ENCODE data around the gene IGFBP4.

Gene IGFBP4

GRCh38 chr17:40502716-40503115, 59.5 kb downstream of the IGFBP4 start:
- in situ Hi-C loops (cut with MboI; ENCODE audit: low sequenced_read_pairs), result no loop called here
- Histone ChIP-seq H3K36me3 (replicated peaks) (no peaks in the 10 kb centered on the region), H3K4me3 (no peak overlapping the region), H3K27me3 (ENCODE audit: low read depth) (no peaks in the 10 kb centered on the region), H3K4me1 (peaks cover 21% of the 10 kb centered on the region), H3K9me3 (no peaks in the 10 kb centered on the region)
- DNase-seq (ENCODE audit: low spot score in 2 of 2), result no peak

- Histone ChIP-seq H3K4me1 (peaks cover 17% of the 10 kb centered on the region), H3K27me3 (ENCODE audit: low read depth) (no peaks in the 10 kb centered on the region), H3K4me3 (no peak overlapping the region), H3K36me3 (replicated peaks) (no peaks in the 10 kb centered on the region), H3K9me3 (no peaks in the 10 kb centered on the region)
- no peak for DNase-seq (ENCODE audit: low spot score in 2 of 2)
- in situ Hi-C loops (cut with MboI; ENCODE audit: low sequenced_read_pairs), result no loop called here
Measured at GRCh38 chr17:40503154-40503553, 59.9 kb downstream of the IGFBP4 start.

- H3K27me3 ChIP-seq (ENCODE audit: low read depth), result no peaks in the 10 kb centered on the region
- no peaks in the 10 kb centered on the region for H3K4me1 ChIP-seq
- no peaks in the 10 kb centered on the region for H3K36me3 ChIP-seq (replicated peaks)
- in situ Hi-C loops (cut with MboI; ENCODE audit: low sequenced_read_pairs), result no loop called here
- H3K4me3 ChIP-seq, result no peak overlapping the region
- H3K9me3 ChIP-seq, result no peaks in the 10 kb centered on the region
- DNase-seq (ENCODE audit: low spot score in 2 of 2), result no peak
Measured at GRCh38 chr17:40506786-40507185, 63.5 kb downstream of the IGFBP4 start.

Measured in HAP-1 (cell line).